HepG2 (cell line): Measurements from ENCODE around the gene PREX1. TPM values are rescaled to one million over a fixed set of nuclear protein-coding genes. Genes with fewer than 3 reads are reported as not detected.
A peak's percentile ranks its signal among the peaks of the same experiment; 100 is the strongest.

Source experiments
- ARHGAP35 ChIP-seq: sonication (generic); formaldehyde crosslinking; IDR thresholded peaks from 2 replicates; pipeline ENCODE4 v1.9.0; 2022; ENCODE audit warnings: mild to moderate bottlenecking, inconsistent platforms, moderate library complexity, missing genetic modification reagents, borderline replicate concordance
- ELF3 ChIP-seq: IDR thresholded peaks from 2 replicates; pipeline ENCODE4 v1.6.1; 2016; ENCODE audit warnings: missing genetic modification reagents, missing compliant biosample characterization
- ERF ChIP-seq: IDR thresholded peaks from 2 replicates; pipeline ENCODE4 v1.6.1; 2018; ENCODE audit warnings: missing biosample characterization, missing genetic modification reagents
- FOXJ3 ChIP-seq: sonication (generic); formaldehyde crosslinking; IDR thresholded peaks from 2 replicates; pipeline ENCODE4 v1.4.0; 2020; ENCODE audit warnings: missing genetic modification reagents, mild to moderate bottlenecking, borderline replicate concordance
- MXD4 ChIP-seq: IDR thresholded peaks from 2 replicates; pipeline ENCODE4 v1.6.1; 2016; ENCODE audit warnings: mild to moderate bottlenecking, missing biosample characterization, missing genetic modification reagents
- NR2F2 ChIP-seq: IDR thresholded peaks from 2 replicates; pipeline ENCODE4 v1.6.1; 2012; ENCODE audit warnings: low read depth, inconsistent platforms, borderline replicate concordance
- SP1 ChIP-seq, 2 experiments: fragments of 450-650 bp in 1 of 2; sonication (generic) in 1 of 2; formaldehyde crosslinking in 1 of 2; IDR thresholded peaks; 2 replicates each; pipeline versions ENCODE4 v1.4.0 to v1.6.1; 2016 to 2020; ENCODE audit warnings: missing genetic modification reagents in 1 of 2
- YEATS2 ChIP-seq: sonication (generic); formaldehyde crosslinking; IDR thresholded peaks from 2 replicates; pipeline ENCODE4 v1.4.0; 2020; ENCODE audit warnings: missing genetic modification reagents, borderline replicate concordance
- ZFP90 ChIP-seq: sonication (generic); formaldehyde crosslinking; IDR thresholded peaks from 2 replicates; pipeline ENCODE4 v1.8.0; 2022; ENCODE audit warnings: missing genetic modification reagents, mild to moderate bottlenecking, inconsistent platforms, borderline replicate concordance
- ZNF205 ChIP-seq: IDR thresholded peaks from 2 replicates; pipeline ENCODE4 v1.6.1; 2018; ENCODE audit warnings: missing biosample characterization, missing genetic modification reagents
- ZNF350 ChIP-seq: sonication (generic); formaldehyde crosslinking; IDR thresholded peaks from 2 replicates; pipeline ENCODE4 v1.4.0; 2020; ENCODE audit warnings: mild to moderate bottlenecking, low read depth, missing genetic modification reagents, borderline replicate concordance
- ZNF383 ChIP-seq: sonication (generic); formaldehyde crosslinking; IDR thresholded peaks from 2 replicates; pipeline ENCODE4 v1.4.0; 2020; ENCODE audit warnings: missing genetic modification reagents, mild to moderate bottlenecking, borderline replicate concordance
- ZNF431 ChIP-seq: sonication (generic); formaldehyde crosslinking; IDR thresholded peaks from 2 replicates; pipeline ENCODE4 v1.9.0; 2022; ENCODE audit warnings: missing genetic modification reagents, low read depth, mild to moderate bottlenecking, borderline replicate concordance
- ZNF501 ChIP-seq: sonication (generic); formaldehyde crosslinking; IDR thresholded peaks from 2 replicates; pipeline ENCODE4 v1.5.1; 2020; ENCODE audit warnings: mild to moderate bottlenecking, moderate library complexity, missing genetic modification reagents
- ZNF605 ChIP-seq: sonication (generic); formaldehyde crosslinking; IDR thresholded peaks from 2 replicates; pipeline ENCODE4 v1.8.0; 2022; ENCODE audit warnings: mild to moderate bottlenecking, missing genetic modification reagents
- ZNF687 ChIP-seq: sonication (generic); formaldehyde crosslinking; IDR thresholded peaks from 2 replicates; pipeline ENCODE4 v1.5.1; 2020; ENCODE audit warnings: mild to moderate bottlenecking, missing genetic modification reagents, moderate library complexity
- polyA plus RNA-seq, 8 experiments: library from polyadenylated mRNA; depleted of rRNA in 3 of 8; stranded (reverse) in 7 of 8; unstranded in 1 of 8; fragments of >200 nt; fragmentation: Illumina TruSeq in 4 of 8; extraction: Trizol in 4 of 8; gene quantifications; 2 replicates each; pipeline versions ENCODE4 v1.2.1 to v1.2.3, GENCODE V29; 2011 to 2016; ENCODE audit warnings: low read depth in 4 of 8, missing spikeins in 1 of 8, mixed read lengths in 1 of 8; ENCODE audit not compliant: insufficient read depth in 1 of 8
- total RNA-seq, 5 experiments: library from RNA; depleted of rRNA; stranded (reverse); fragments of >200 nt; fragmentation: Illumina TruSeq; extraction: Trizol; gene quantifications; 2 replicates each; pipeline ENCODE4 v1.2.3, GENCODE V29; 2016; ENCODE audit warnings: low read depth in 1 of 5
- TF ChIP-seq, protein P1 (sequence below): sonication (generic); formaldehyde crosslinking; IDR thresholded peaks from 2 replicates; pipeline ENCODE4 v1.5.1; 2020; ENCODE audit warnings: mild to moderate bottlenecking, moderate library complexity, missing genetic modification reagents
- TF ChIP-seq, protein P2 (sequence below): sonication (generic); formaldehyde crosslinking; IDR thresholded peaks from 2 replicates; pipeline ENCODE4 v1.4.0; 2020; ENCODE audit warnings: mild to moderate bottlenecking, missing genetic modification reagents

The PREX1 gene
- total and polyA plus RNA-seq, 2 of the 13 experiments (the other 11 are each of a cell fraction or from before 2014, with no cell fraction given) = 0.02 to 0.04 TPM

- TF ChIP-seq ZNF501 (CRISPR knock-in tag) = peak; percentile 42
- 0 out of 2 replicates have a peak, but pooled peaks have one; percentile 27 for TF ChIP-seq ZFP90 (CRISPR knock-in tag)
- TF ChIP-seq, protein P1, sequence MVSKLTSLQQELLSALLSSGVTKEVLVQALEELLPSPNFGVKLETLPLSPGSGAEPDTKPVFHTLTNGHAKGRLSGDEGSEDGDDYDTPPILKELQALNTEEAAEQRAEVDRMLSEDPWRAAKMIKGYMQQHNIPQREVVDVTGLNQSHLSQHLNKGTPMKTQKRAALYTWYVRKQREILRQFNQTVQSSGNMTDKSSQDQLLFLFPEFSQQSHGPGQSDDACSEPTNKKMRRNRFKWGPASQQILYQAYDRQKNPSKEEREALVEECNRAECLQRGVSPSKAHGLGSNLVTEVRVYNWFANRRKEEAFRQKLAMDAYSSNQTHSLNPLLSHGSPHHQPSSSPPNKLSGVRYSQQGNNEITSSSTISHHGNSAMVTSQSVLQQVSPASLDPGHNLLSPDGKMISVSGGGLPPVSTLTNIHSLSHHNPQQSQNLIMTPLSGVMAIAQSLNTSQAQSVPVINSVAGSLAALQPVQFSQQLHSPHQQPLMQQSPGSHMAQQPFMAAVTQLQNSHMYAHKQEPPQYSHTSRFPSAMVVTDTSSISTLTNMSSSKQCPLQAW (CRISPR knock-in tag) = peak; percentile 76; the same call in 1 of the 2 replicates
- TF ChIP-seq, protein P2, sequence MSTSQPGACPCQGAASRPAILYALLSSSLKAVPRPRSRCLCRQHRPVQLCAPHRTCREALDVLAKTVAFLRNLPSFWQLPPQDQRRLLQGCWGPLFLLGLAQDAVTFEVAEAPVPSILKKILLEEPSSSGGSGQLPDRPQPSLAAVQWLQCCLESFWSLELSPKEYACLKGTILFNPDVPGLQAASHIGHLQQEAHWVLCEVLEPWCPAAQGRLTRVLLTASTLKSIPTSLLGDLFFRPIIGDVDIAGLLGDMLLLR (CRISPR knock-in tag) = no peak
- TF ChIP-seq ZNF350 = peak; percentile 27; the same call in 1 of the 2 replicates
- TF ChIP-seq ARHGAP35 = no peak
- TF ChIP-seq FOXJ3 (CRISPR knock-in tag) = no peak
- no peak for TF ChIP-seq SP1 (IDR thresholded peaks at IDR 0.05)
- TF ChIP-seq SP1 (CRISPR knock-in tag; IDR thresholded peaks at IDR 0.05) = no peak
- TF ChIP-seq YEATS2 (CRISPR knock-in tag) = peak; percentile 51; the same call in 1 of the 2 replicates
- 0 out of 2 replicates have a peak, but pooled peaks have one; percentile 48 for TF ChIP-seq ELF3
- TF ChIP-seq ZNF431 (CRISPR knock-in tag) = peak; percentile 62; the same call in 1 of the 2 replicates
- TF ChIP-seq ZNF205 (CRISPR knock-in tag) = 0 out of 2 replicates have a peak, but pooled peaks have one; percentile 54
- 0 out of 2 replicates have a peak, but pooled peaks have one; percentile 45 for TF ChIP-seq ZNF605
- no peak for TF ChIP-seq ZNF383 (CRISPR knock-in tag)
- TF ChIP-seq ZNF687 = peak; percentile 29; the same call in 1 of the 2 replicates
- TF ChIP-seq ERF (CRISPR knock-in tag) = peak; percentile 50; the same call in 1 of the 2 replicates
- TF ChIP-seq MXD4 (CRISPR knock-in tag) = 0 out of 2 replicates have a peak, but pooled peaks have one; percentile 38
- peak; percentile 41; the same call in 1 of the 2 replicates for TF ChIP-seq NR2F2
Measured at GRCh38 chr20:48657426-48658197, 170.2 kb downstream of the PREX1 start (continued).
